ENCODE results near the gene LCA5L. TPM values are rescaled to one million over a fixed set of nuclear protein-coding genes. Genes with fewer than 3 reads are reported as not detected.

Gene LCA5L
- total RNA-seq: under 1 TPM; 0.27 to 0.36 TPM

- Mint-ChIP-seq H3K9me3 (no peaks in the 10 kb centered on the region), H3K27me3 (peaks cover 3% of the 10 kb centered on the region), H3K4me3 (peak within 1 kb of the TSS; percentile 96), H3K4me1 (peaks cover 15% of the 10 kb centered on the region), H3K27ac (peak within 1 kb of the TSS; percentile 96), H3K36me3 (peaks cover 4% of the 10 kb centered on the region)
- DNase-seq: peak; percentile 95
Observed at GRCh38 chr21:39445321-39446269, at the start of gene LCA5L. TSS of gene LCA5L (minus strand) at chr21:39445778. CDS start at chr21:39428493, 17,285 bp downstream.

- Mint-ChIP-seq H3K27me3 (no peaks in the 10 kb centered on the region), H3K9me3 (peaks cover 10% of the 10 kb centered on the region), H3K36me3 (peaks cover 4% of the 10 kb centered on the region), H3K4me3 (no peak overlapping the region), H3K4me1 (no peaks in the 10 kb centered on the region), H3K27ac (no peak overlapping the region)
- DNase-seq: no peak
Observed at GRCh38 chr21:39489380-39489924, 43.9 kb upstream of the LCA5L start.

- Mint-ChIP-seq H3K4me3 (no peak overlapping the region), H3K36me3 (no peaks in the 10 kb centered on the region), H3K9me3 (no peaks in the 10 kb centered on the region), H3K27me3 (no peaks in the 10 kb centered on the region), H3K4me1 (no peaks in the 10 kb centered on the region), H3K27ac (no peak overlapping the region)
- no peak for DNase-seq
Observed at GRCh38 chr21:39484711-39485276, 39.2 kb upstream of the LCA5L start.

- H3K27ac Mint-ChIP-seq: no peak overlapping the region
- no peaks in the 10 kb centered on the region for H3K4me1 Mint-ChIP-seq
- no peaks in the 10 kb centered on the region for H3K36me3 Mint-ChIP-seq
Observed at GRCh38 chr21:39483917-39484316, 38.3 kb upstream of the LCA5L start.

GRCh38 chr21:39481886-39482285 lies 36.3 kb upstream of the LCA5L start:
- Mint-ChIP-seq H3K4me1 (no peaks in the 10 kb centered on the region), H3K27ac (no peak overlapping the region)

More at GRCh38 chr21:39483917-39484316, 38.3 kb upstream of the LCA5L start:
- DNase-seq: no peak
- H3K4me3 Mint-ChIP-seq: no peak overlapping the region
- H3K27me3 Mint-ChIP-seq: no peaks in the 10 kb centered on the region
- H3K9me3 Mint-ChIP-seq: no peaks in the 10 kb centered on the region

GRCh38 chr21:39480271-39480670 lies 34.7 kb upstream of the LCA5L start:
- Mint-ChIP-seq H3K27ac (no peak overlapping the region), H3K36me3 (peaks cover 3% of the 10 kb centered on the region), H3K4me1 (no peaks in the 10 kb centered on the region), H3K9me3 (no peaks in the 10 kb centered on the region), H3K4me3 (no peak overlapping the region), H3K27me3 (no peaks in the 10 kb centered on the region)
- DNase-seq: no peak

More at GRCh38 chr21:39481886-39482285, 36.3 kb upstream of the LCA5L start:
- DNase-seq: no peak
- Mint-ChIP-seq H3K4me3 (no peak overlapping the region), H3K27me3 (no peaks in the 10 kb centered on the region), H3K36me3 (no peaks in the 10 kb centered on the region), H3K9me3 (no peaks in the 10 kb centered on the region)

- no peaks in the 10 kb centered on the region for H3K9me3 Mint-ChIP-seq
- no peak overlapping the region for H3K4me3 Mint-ChIP-seq
- H3K27me3 Mint-ChIP-seq: no peaks in the 10 kb centered on the region
- no peak for DNase-seq
- H3K4me1 Mint-ChIP-seq: no peaks in the 10 kb centered on the region
- no peak overlapping the region for H3K27ac Mint-ChIP-seq
- peaks cover 3% of the 10 kb centered on the region for H3K36me3 Mint-ChIP-seq
Observed at GRCh38 chr21:39479814-39480182, 34.2 kb upstream of the LCA5L start.

- H3K27ac Mint-ChIP-seq: no peak overlapping the region
- peaks cover 3% of the 10 kb centered on the region for H3K36me3 Mint-ChIP-seq
- no peak overlapping the region for H3K4me3 Mint-ChIP-seq
- H3K9me3 Mint-ChIP-seq: no peaks in the 10 kb centered on the region
- DNase-seq: no peak
- H3K4me1 Mint-ChIP-seq: no peaks in the 10 kb centered on the region
- H3K27me3 Mint-ChIP-seq: no peaks in the 10 kb centered on the region
Observed at GRCh38 chr21:39479164-39479813, 33.7 kb upstream of the LCA5L start.

- H3K27ac Mint-ChIP-seq: no peak overlapping the region
- no peaks in the 10 kb centered on the region for H3K9me3 Mint-ChIP-seq
- no peaks in the 10 kb centered on the region for H3K27me3 Mint-ChIP-seq
- no peaks in the 10 kb centered on the region for H3K4me1 Mint-ChIP-seq
- H3K4me3 Mint-ChIP-seq: no peak overlapping the region
- DNase-seq: no peak
- peaks cover 4% of the 10 kb centered on the region for H3K36me3 Mint-ChIP-seq
Observed at GRCh38 chr21:39474611-39475010, 29.0 kb upstream of the LCA5L start.

GRCh38 chr21:39472786-39473185 lies 27.2 kb upstream of the LCA5L start:
- Mint-ChIP-seq H3K4me3 (no peak overlapping the region), H3K27ac (no peak overlapping the region), H3K4me1 (no peaks in the 10 kb centered on the region), H3K36me3 (peaks cover 4% of the 10 kb centered on the region), H3K27me3 (no peaks in the 10 kb centered on the region), H3K9me3 (no peaks in the 10 kb centered on the region)
- DNase-seq: no peak

GRCh38 chr21:39471598-39471997 lies 26.0 kb upstream of the LCA5L start:
- Mint-ChIP-seq H3K4me1 (no peaks in the 10 kb centered on the region), H3K4me3 (no peak overlapping the region), H3K36me3 (peaks cover 4% of the 10 kb centered on the region), H3K27me3 (no peaks in the 10 kb centered on the region), H3K9me3 (no peaks in the 10 kb centered on the region), H3K27ac (no peak overlapping the region)
- no peak for DNase-seq

GRCh38 chr21:39468559-39468958 lies 23.0 kb upstream of the LCA5L start:
- H3K9me3 Mint-ChIP-seq: peaks cover 1% of the 10 kb centered on the region
- DNase-seq: no peak
- H3K36me3 Mint-ChIP-seq: peaks cover 11% of the 10 kb centered on the region
- H3K27ac Mint-ChIP-seq: no peak overlapping the region
- no peaks in the 10 kb centered on the region for H3K4me1 Mint-ChIP-seq
- no peak overlapping the region for H3K4me3 Mint-ChIP-seq
- no peaks in the 10 kb centered on the region for H3K27me3 Mint-ChIP-seq

- Mint-ChIP-seq H3K9me3 (peaks cover 1% of the 10 kb centered on the region), H3K27me3 (no peaks in the 10 kb centered on the region), H3K36me3 (peaks cover 11% of the 10 kb centered on the region), H3K4me3 (no peak overlapping the region), H3K4me1 (no peaks in the 10 kb centered on the region), H3K27ac (no peak overlapping the region)
- no peak for DNase-seq
Observed at GRCh38 chr21:39467746-39468145, 22.2 kb upstream of the LCA5L start.

GRCh38 chr21:39466584-39466983 lies 21.0 kb upstream of the LCA5L start:
- Mint-ChIP-seq H3K4me3 (no peak overlapping the region), H3K36me3 (peaks cover 11% of the 10 kb centered on the region), H3K27me3 (no peaks in the 10 kb centered on the region), H3K9me3 (peaks cover 1% of the 10 kb centered on the region), H3K4me1 (no peaks in the 10 kb centered on the region), H3K27ac (no peak overlapping the region)
- no peak for DNase-seq

GRCh38 chr21:39463308-39463707 lies 17.7 kb upstream of the LCA5L start:
- H3K27me3 Mint-ChIP-seq: no peaks in the 10 kb centered on the region
- no peak overlapping the region for H3K27ac Mint-ChIP-seq
- no peaks in the 10 kb centered on the region for H3K4me1 Mint-ChIP-seq
- H3K9me3 Mint-ChIP-seq: peaks cover 1% of the 10 kb centered on the region
- H3K4me3 Mint-ChIP-seq: no peak overlapping the region
- H3K36me3 Mint-ChIP-seq: peaks cover 9% of the 10 kb centered on the region
- no peak for DNase-seq

All from activated naive CD8-positive, alpha-beta T cell treated with anti-CD3 and anti-CD28 coated beads for 36 hours (primary cell).